ENCODE results near the gene SOWAHA. TPM values are rescaled to one million over a fixed set of nuclear protein-coding genes. Genes with fewer than 3 reads are reported as not detected.

Gene SOWAHA
- total RNA-seq, 1 donor from 2014 or later = 0.65 TPM

GRCh38 chr5:132773601-132774355 is 39.3 kb upstream of the SOWAHA start:
- intact Hi-C loops (cut with micrococcal nuclease) = no loop called here

GRCh38 chr5:132774406-132774805 is 38.7 kb upstream of the SOWAHA start:
- Mint-ChIP-seq H3K36me3 (ENCODE audit: low read depth) (peaks cover 3% of the 10 kb centered on the region), H3K4me1 (peaks cover 32% of the 10 kb centered on the region), H3K27me3 (peaks cover 21% of the 10 kb centered on the region), H3K4me3 (no peak overlapping the region), H3K27ac (no peak overlapping the region), H3K9me3 (no peaks in the 10 kb centered on the region)
- intact Hi-C loops (cut with micrococcal nuclease) = no loop called here
- no peak for DNase-seq

More at GRCh38 chr5:132773601-132774355, 39.3 kb upstream of the SOWAHA start:
- Mint-ChIP-seq H3K36me3 (ENCODE audit: low read depth) (peaks cover 3% of the 10 kb centered on the region), H3K4me1 (peaks cover 26% of the 10 kb centered on the region), H3K4me3 (no peak overlapping the region), H3K9me3 (no peaks in the 10 kb centered on the region), H3K27me3 (peaks cover 14% of the 10 kb centered on the region), H3K27ac (no peak overlapping the region)
- no peak for DNase-seq

GRCh38 chr5:132774896-132775295 is 38.2 kb upstream of the SOWAHA start:
- Mint-ChIP-seq H3K27ac (no peak overlapping the region), H3K36me3 (ENCODE audit: low read depth) (peaks cover 3% of the 10 kb centered on the region), H3K4me3 (no peak overlapping the region), H3K4me1 (peaks cover 35% of the 10 kb centered on the region), H3K27me3 (peaks cover 24% of the 10 kb centered on the region), H3K9me3 (no peaks in the 10 kb centered on the region)
- intact Hi-C loops (cut with micrococcal nuclease) = no loop called here
- no peak for DNase-seq

DNA sequence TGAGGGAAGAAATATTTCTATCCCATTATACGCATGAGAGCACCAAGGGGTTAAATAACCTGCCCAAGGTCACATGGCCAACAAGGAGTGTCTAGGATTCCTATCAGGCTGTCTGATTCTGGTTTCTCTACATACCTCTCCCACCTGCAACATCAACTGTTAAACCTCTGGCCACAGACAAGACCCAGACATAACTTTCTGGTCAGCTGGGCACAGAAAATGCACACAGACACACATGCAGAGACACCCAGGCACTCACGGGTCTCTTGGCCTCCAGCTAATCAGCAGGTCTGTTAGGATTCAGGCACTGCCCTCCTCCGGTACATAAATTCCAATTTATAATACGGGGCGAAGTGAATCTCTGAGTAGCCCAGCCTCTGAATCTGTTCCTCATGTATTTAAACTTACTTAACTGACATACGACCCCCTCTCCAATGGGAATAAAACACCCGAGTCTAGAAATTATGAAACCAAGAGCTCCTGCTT is 37.6 kb upstream of the SOWAHA start:
- no peak overlapping the region for H3K27ac Mint-ChIP-seq
- H3K36me3 Mint-ChIP-seq (ENCODE audit: low read depth) = peaks cover 3% of the 10 kb centered on the region

GRCh38 chr5:132776131-132776937 is 36.8 kb upstream of the SOWAHA start:
- Mint-ChIP-seq H3K27me3 (peaks cover 34% of the 10 kb centered on the region), H3K27ac (peak overlapping the region; percentile 13), H3K36me3 (ENCODE audit: low read depth) (peaks cover 3% of the 10 kb centered on the region), H3K4me3 (peak overlapping the region; percentile 73), H3K4me1 (peaks cover 40% of the 10 kb centered on the region), H3K9me3 (no peaks in the 10 kb centered on the region)
- intact Hi-C loops (cut with micrococcal nuclease) = loop anchor here (2.0 kb wide), 2 partner anchors 24 to 40 kb away; partner anchors contain the start of gene KIF3A
- peak; percentile 59 for DNase-seq

More for the DNA sequence above, 37.6 kb upstream of the SOWAHA start:
- no peak for DNase-seq
- H3K4me1 Mint-ChIP-seq = peaks cover 36% of the 10 kb centered on the region
- peaks cover 27% of the 10 kb centered on the region for H3K27me3 Mint-ChIP-seq
- H3K4me3 Mint-ChIP-seq = peak overlapping the region; percentile 73
- H3K9me3 Mint-ChIP-seq = no peaks in the 10 kb centered on the region
- intact Hi-C loops (cut with micrococcal nuclease) = no loop called here

- peaks cover 3% of the 10 kb centered on the region for H3K36me3 Mint-ChIP-seq (ENCODE audit: low read depth)
- DNase-seq = no peak
- no peaks in the 10 kb centered on the region for H3K9me3 Mint-ChIP-seq
- intact Hi-C loops (cut with micrococcal nuclease) = loop anchor here (2.0 kb wide), 2 partner anchors 24 to 40 kb away; partner anchors contain the start of gene KIF3A
- peaks cover 44% of the 10 kb centered on the region for H3K4me1 Mint-ChIP-seq
- peaks cover 39% of the 10 kb centered on the region for H3K27me3 Mint-ChIP-seq
- H3K4me3 Mint-ChIP-seq = no peak overlapping the region
- no peak overlapping the region for H3K27ac Mint-ChIP-seq
These were observed 36.2 kb upstream of the SOWAHA start for GRCh38 chr5:132776938-132777208.

- intact Hi-C loops (cut with micrococcal nuclease) = loop anchor here (2.0 kb wide), 2 partner anchors 25 to 41 kb away; partner anchors contain the start of gene KIF3A
- peaks cover 46% of the 10 kb centered on the region for H3K4me1 Mint-ChIP-seq
- peaks cover 3% of the 10 kb centered on the region for H3K36me3 Mint-ChIP-seq (ENCODE audit: low read depth)
These were observed 35.7 kb upstream of the SOWAHA start, which contains the start of gene SEPTIN8 for GRCh38 chr5:132777209-132778069. Gene SEPTIN8, minus strand, starts transcription at chr5:132777239. Its CDS starts 102 bp downstream, at chr5:132777137.

DNA sequence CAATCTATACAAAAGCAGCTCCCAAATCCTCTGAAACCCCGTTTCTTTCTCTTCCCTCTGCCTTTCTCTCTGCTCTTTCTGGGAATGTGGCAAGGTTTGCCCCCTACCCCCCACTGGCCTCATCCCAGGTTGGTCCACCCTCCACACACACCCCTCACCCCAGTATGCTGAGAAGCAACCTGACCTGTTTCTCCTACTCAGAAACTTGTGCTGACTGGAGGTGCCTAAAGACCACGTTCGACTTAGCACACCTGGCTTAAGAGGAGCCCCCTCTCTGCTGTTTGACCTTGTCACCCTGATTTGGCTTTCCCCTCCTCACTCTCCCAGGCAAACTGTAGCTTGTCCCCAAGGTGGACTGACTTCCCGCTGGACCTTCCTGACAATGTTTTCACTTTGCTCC is 35.0 kb upstream of the SOWAHA start:
- Mint-ChIP-seq H3K9me3 (no peaks in the 10 kb centered on the region), H3K27me3 (peaks cover 48% of the 10 kb centered on the region), H3K4me3 (peak overlapping the region; percentile 87), H3K4me1 (peaks cover 45% of the 10 kb centered on the region), H3K36me3 (ENCODE audit: low read depth) (peaks cover 3% of the 10 kb centered on the region), H3K27ac (peak overlapping the region; percentile 82)
- no peak for DNase-seq
- intact Hi-C loops (cut with micrococcal nuclease) = no loop called here

More at GRCh38 chr5:132777209-132778069, 35.7 kb upstream of the SOWAHA start, which contains the start of gene SEPTIN8:
- DNase-seq = peak; percentile 88
- H3K27ac Mint-ChIP-seq = peak within 1 kb of the TSS; percentile 82
- peak within 1 kb of the TSS; percentile 87 for H3K4me3 Mint-ChIP-seq
- no peaks in the 10 kb centered on the region for H3K9me3 Mint-ChIP-seq
- peaks cover 44% of the 10 kb centered on the region for H3K27me3 Mint-ChIP-seq

- intact Hi-C loops (cut with micrococcal nuclease) = no loop called here
- DNase-seq = no peak
These were observed 34.2 kb upstream of the SOWAHA start for GRCh38 chr5:132778856-132779255.

GRCh38 chr5:132779961-132780360 is 33.1 kb upstream of the SOWAHA start:
- peaks cover 42% of the 10 kb centered on the region for H3K4me1 Mint-ChIP-seq
- no peak overlapping the region for H3K27ac Mint-ChIP-seq
- DNase-seq = no peak
- no peaks in the 10 kb centered on the region for H3K9me3 Mint-ChIP-seq
- peaks cover 1% of the 10 kb centered on the region for H3K36me3 Mint-ChIP-seq (ENCODE audit: low read depth)
- intact Hi-C loops (cut with micrococcal nuclease) = no loop called here
- peaks cover 50% of the 10 kb centered on the region for H3K27me3 Mint-ChIP-seq
- H3K4me3 Mint-ChIP-seq = no peak overlapping the region

More at GRCh38 chr5:132778856-132779255, 34.2 kb upstream of the SOWAHA start:
- H3K4me3 Mint-ChIP-seq = peak overlapping the region; percentile 11
- H3K27ac Mint-ChIP-seq = no peak overlapping the region
- no peaks in the 10 kb centered on the region for H3K9me3 Mint-ChIP-seq
- peaks cover 1% of the 10 kb centered on the region for H3K36me3 Mint-ChIP-seq (ENCODE audit: low read depth)
- peaks cover 42% of the 10 kb centered on the region for H3K4me1 Mint-ChIP-seq
- peaks cover 49% of the 10 kb centered on the region for H3K27me3 Mint-ChIP-seq

DNA sequence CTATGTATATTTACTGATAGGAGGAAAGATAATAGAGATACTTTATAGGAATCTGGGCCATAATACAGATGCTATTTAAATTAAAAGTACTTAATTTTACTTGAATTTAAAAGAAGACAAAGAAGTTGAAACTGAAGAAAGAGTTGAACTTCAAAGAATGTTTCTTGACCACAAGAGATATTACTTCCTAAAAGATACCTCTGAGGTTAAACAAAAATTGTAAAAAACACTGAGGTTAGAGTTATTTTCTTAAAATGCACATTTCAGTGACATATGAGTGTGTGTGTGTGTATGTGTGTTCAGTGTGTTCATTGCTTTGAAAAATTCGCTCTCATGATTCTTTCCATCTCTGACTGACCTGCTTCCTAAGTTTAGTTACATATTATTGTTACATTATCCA is 32.5 kb upstream of the SOWAHA start:
- no peak overlapping the region for H3K27ac Mint-ChIP-seq

GRCh38 chr5:132781029-132781428 is 32.1 kb upstream of the SOWAHA start:
- H3K27me3 Mint-ChIP-seq = peaks cover 53% of the 10 kb centered on the region
- intact Hi-C loops (cut with micrococcal nuclease) = no loop called here

More for the DNA sequence above, 32.5 kb upstream of the SOWAHA start:
- intact Hi-C loops (cut with micrococcal nuclease) = no loop called here
- Mint-ChIP-seq H3K27me3 (peaks cover 51% of the 10 kb centered on the region), H3K36me3 (ENCODE audit: low read depth) (peaks cover 1% of the 10 kb centered on the region), H3K4me3 (no peak overlapping the region), H3K4me1 (peaks cover 39% of the 10 kb centered on the region), H3K9me3 (no peaks in the 10 kb centered on the region)
- no peak for DNase-seq

DNA sequence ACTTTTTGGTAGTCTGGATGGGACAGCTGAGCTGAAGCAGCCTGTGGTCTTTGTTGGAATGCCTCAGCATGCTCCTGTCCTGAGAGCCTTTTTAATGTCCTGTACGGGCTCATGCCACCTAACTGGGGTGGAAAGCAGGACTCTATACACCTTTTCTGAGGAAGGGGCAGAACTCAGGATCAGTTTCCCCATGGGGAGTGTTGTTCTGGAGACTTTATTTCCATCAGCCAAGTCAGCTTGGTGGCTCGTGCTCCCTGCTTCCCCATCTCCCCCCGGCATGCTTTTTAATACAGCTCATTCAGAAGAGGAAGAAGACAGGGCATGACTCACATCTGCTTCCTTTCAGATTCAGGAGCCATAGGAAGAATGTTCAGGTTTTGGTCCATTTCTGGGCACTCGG is 31.0 kb upstream of the SOWAHA start:
- no peak for DNase-seq
- Mint-ChIP-seq H3K4me3 (no peak overlapping the region), H3K27ac (no peak overlapping the region), H3K36me3 (ENCODE audit: low read depth) (peaks cover 1% of the 10 kb centered on the region), H3K27me3 (peaks cover 55% of the 10 kb centered on the region), H3K9me3 (no peaks in the 10 kb centered on the region), H3K4me1 (peaks cover 34% of the 10 kb centered on the region)
- intact Hi-C loops (cut with micrococcal nuclease) = no loop called here

More at GRCh38 chr5:132781029-132781428, 32.1 kb upstream of the SOWAHA start:
- no peaks in the 10 kb centered on the region for H3K9me3 Mint-ChIP-seq
- no peak for DNase-seq
- no peak overlapping the region for H3K27ac Mint-ChIP-seq
- H3K4me1 Mint-ChIP-seq = peaks cover 36% of the 10 kb centered on the region
- no peak overlapping the region for H3K4me3 Mint-ChIP-seq
- H3K36me3 Mint-ChIP-seq (ENCODE audit: low read depth) = peaks cover 1% of the 10 kb centered on the region
